ENCODE results near the gene VAX1. TPM values are rescaled to one million over a fixed set of nuclear protein-coding genes. Genes with fewer than 3 reads are reported as not detected.

The VAX1 gene
- total and polyA plus RNA-seq, 2 donors (not counting 3 experiments of a cell fraction or from before 2014, with no cell fraction given): not detected

- dilution Hi-C loops (cut with MboI; ENCODE audit: extremely low pct_ligation_motif_present, low sequenced_read_pairs): loop anchor here (25.0 kb wide), 1 partner anchor 357 kb away; no protein-coding TSS in a partner anchor
- Histone ChIP-seq H4K20me1 (replicated peaks; ENCODE audit: control insufficient read depth, extremely low read depth, insufficient read depth, low read length) (no peaks in the 10 kb centered on the region), H3K9me3 (replicated peaks; ENCODE audit: control insufficient read depth, insufficient read depth, low read length) (no peaks in the 10 kb centered on the region), H3K9me1 (replicated peaks; ENCODE audit: control insufficient read depth, extremely low read depth, insufficient read depth, low read length) (no peaks in the 10 kb centered on the region), H3K36me3 (ENCODE audit: control insufficient read depth in 2 of 2, extremely low read depth in 1 of 2, insufficient read depth in 2 of 2, low read length in 2 of 2) (no peaks in the 10 kb centered on the region), H2AFZ (ENCODE audit: low read depth, low read length) (no peak overlapping the region), H3K4me3 (replicated peaks in 1 of 3; ENCODE audit: insufficient read depth in 1 of 3, low read depth in 1 of 3, low read length in 3 of 3) (no peak overlapping the region), H3K79me2 (ENCODE audit: control insufficient read depth, insufficient read depth, low read length) (no peaks in the 10 kb centered on the region), H3K27me3 (ENCODE audit: control insufficient read depth in 2 of 2, insufficient read depth in 2 of 2, low read length in 2 of 2) (peaks cover 73 to 77% of the 10 kb centered on the region in 2 experiments), H3K4me2 (ENCODE audit: insufficient read depth, low read length) (no peak overlapping the region), H3K27ac (ENCODE audit: insufficient read depth, low read depth, low read length) (no peak overlapping the region), H3K9ac (replicated peaks; ENCODE audit: extremely low read depth, insufficient read depth, low read length) (no peak overlapping the region), H3K4me1 (ENCODE audit: control insufficient read depth, extremely low read depth, insufficient read depth, low read length) (peaks cover 3% of the 10 kb centered on the region)
- ChIA-PET POLR2A (no interaction called here), CTCF (interaction anchor here (1.2 to 7.4 kb wide), 6 partner anchors 11 to 381 kb away, joined by 5 to 238 read pairs (median 40); no protein-coding TSS in a partner anchor)
- TF ChIP-seq FOS (IDR thresholded peaks at IDR 0.05; ENCODE audit: borderline replicate concordance, insufficient read depth, low read length): no peak
- no peak for TF ChIP-seq GATA2 (IDR thresholded peaks at IDR 0.05; ENCODE audit: insufficient read depth, insufficient read length, low read depth, low read length)
- no peak for TF ChIP-seq EZH2 (IDR thresholded peaks at IDR 0.05; ENCODE audit: borderline replicate concordance, low read depth, low read length, severe bottlenecking)
- TF ChIP-seq POLR2AphosphoS5 (IDR thresholded peaks at IDR 0.05; ENCODE audit: insufficient read depth, low read depth, low read length): no peak
- no peak for TF ChIP-seq JUN (IDR thresholded peaks at IDR 0.05; ENCODE audit: borderline replicate concordance, insufficient read depth, insufficient read length, low read depth)
- FAIRE-seq (no peak), DNase-seq (ENCODE audit: low read depth, low spot score) (no peak)
- intact Hi-C loops (cut with micrococcal nuclease): loop anchor here (5.0 kb wide), 1 partner anchor 222 kb away; no protein-coding TSS in a partner anchor
- no TSS peak for BruUV-seq (replicated peaks)
Observed at GRCh38 chr10:117169480-117169879, 31.4 kb upstream of the VAX1 start.

DNA sequence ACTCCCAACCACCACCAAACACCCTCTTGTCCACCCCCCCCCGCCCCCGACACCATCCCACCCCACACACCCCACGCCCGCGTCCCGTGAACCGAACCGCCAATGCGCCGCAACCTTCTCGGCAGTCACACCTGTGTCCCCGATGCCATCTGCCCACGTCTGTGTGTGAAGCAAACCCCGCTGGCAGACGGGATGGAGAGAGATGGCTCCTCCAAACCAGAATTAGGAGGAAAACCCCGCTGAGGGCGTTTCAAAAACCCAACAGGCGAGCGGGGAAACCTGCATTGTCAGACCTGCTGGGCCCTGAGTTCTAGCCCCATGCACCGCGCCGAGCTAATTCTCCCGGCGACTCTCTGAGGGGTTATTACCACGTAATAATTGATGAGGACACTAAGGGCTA, 30.7 kb upstream of the VAX1 start:
- FAIRE-seq: no peak

More for the DNA sequence above, 30.7 kb upstream of the VAX1 start:
- Histone ChIP-seq H3K4me2 (ENCODE audit: insufficient read depth, low read length) (no peak overlapping the region), H2AFZ (ENCODE audit: low read depth, low read length) (no peak overlapping the region), H4K20me1 (replicated peaks; ENCODE audit: control insufficient read depth, extremely low read depth, insufficient read depth, low read length) (no peaks in the 10 kb centered on the region), H3K9ac (replicated peaks; ENCODE audit: extremely low read depth, insufficient read depth, low read length) (no peak overlapping the region), H3K4me1 (ENCODE audit: control insufficient read depth, extremely low read depth, insufficient read depth, low read length) (peaks cover 3% of the 10 kb centered on the region), H3K4me3 (replicated peaks in 1 of 3; ENCODE audit: insufficient read depth in 1 of 3, low read depth in 1 of 3, low read length in 3 of 3) (no peak overlapping the region), H3K9me1 (replicated peaks; ENCODE audit: control insufficient read depth, extremely low read depth, insufficient read depth, low read length) (no peaks in the 10 kb centered on the region), H3K27me3 (ENCODE audit: control insufficient read depth in 2 of 2, insufficient read depth in 2 of 2, low read length in 2 of 2) (peaks cover 80 to 84% of the 10 kb centered on the region in 2 experiments), H3K79me2 (ENCODE audit: control insufficient read depth, insufficient read depth, low read length) (no peaks in the 10 kb centered on the region), H3K9me3 (replicated peaks; ENCODE audit: control insufficient read depth, insufficient read depth, low read length) (no peaks in the 10 kb centered on the region), H3K27ac (ENCODE audit: insufficient read depth, low read depth, low read length) (no peak overlapping the region), H3K36me3 (ENCODE audit: control insufficient read depth in 2 of 2, extremely low read depth in 1 of 2, insufficient read depth in 2 of 2, low read length in 2 of 2) (no peaks in the 10 kb centered on the region)
- BruUV-seq (replicated peaks): no TSS peak
- POLR2A ChIA-PET: no interaction called here
- no peak for DNase-seq (ENCODE audit: low read depth, low spot score)
- CTCF ChIA-PET: interaction anchor here (1.0 to 7.4 kb wide), 16 partner anchors 10 to 426 kb away, joined by 3 to 238 read pairs (median 7); partner anchors contain the start of genes ENO4 and HSPA12A
- TF ChIP-seq FOS (IDR thresholded peaks at IDR 0.05; ENCODE audit: borderline replicate concordance, insufficient read depth, low read length) (no peak), CTCF (IDR thresholded peaks at IDR 0.05; ENCODE audit: extremely low read depth in 1 of 2, insufficient read depth in 1 of 2, low read depth in 1 of 2, low read length in 2 of 2) (no peak), POLR2A (IDR thresholded peaks at IDR 0.05; ENCODE audit: low read depth, low read length) (no peak), JUN (IDR thresholded peaks at IDR 0.05; ENCODE audit: borderline replicate concordance, insufficient read depth, insufficient read length, low read depth) (no peak), POLR2AphosphoS5 (IDR thresholded peaks at IDR 0.05; ENCODE audit: insufficient read depth, low read depth, low read length) (no peak), EZH2 (IDR thresholded peaks at IDR 0.05; ENCODE audit: borderline replicate concordance, low read depth, low read length, severe bottlenecking) (no peak), GATA2 (IDR thresholded peaks at IDR 0.05; ENCODE audit: insufficient read depth, insufficient read length, low read depth, low read length) (no peak), MYC (IDR thresholded peaks at IDR 0.05; ENCODE audit: low read depth, low read length) (no peak)
- TF ChIP-seq, protein P1, sequence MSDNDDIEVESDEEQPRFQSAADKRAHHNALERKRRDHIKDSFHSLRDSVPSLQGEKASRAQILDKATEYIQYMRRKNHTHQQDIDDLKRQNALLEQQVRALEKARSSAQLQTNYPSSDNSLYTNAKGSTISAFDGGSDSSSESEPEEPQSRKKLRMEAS (IDR thresholded peaks at IDR 0.05; ENCODE audit: insufficient read depth, insufficient read length): no peak
- intact Hi-C loops (cut with micrococcal nuclease): loop anchor here (1.0 to 5.0 kb wide), 3 partner anchors 221 to 371 kb away; no protein-coding TSS in a partner anchor
- dilution Hi-C loops (cut with MboI; ENCODE audit: extremely low pct_ligation_motif_present, low sequenced_read_pairs): loop anchor here (25.0 kb wide), 1 partner anchor 356 kb away; no protein-coding TSS in a partner anchor
